T-helper 1 cell treated with Interleukin-12 subunit alpha and Interleukin-12 subunit beta and Interleukin-4 antibody, amounts not matched to agents 30 μg/mL and 1 μg/mL, for 36 hours (primary cell): ENCODE measurements around the gene GPR158.

ENCODE experiments used
- H3K27ac Mint-ChIP-seq: one replicate; pipeline ENCODE4 v1.8.0; 2021; ENCODE audit warnings: mild to moderate bottlenecking, mixed read lengths
- H3K27me3 Mint-ChIP-seq: one replicate; pipeline ENCODE4 v1.8.0; 2021; ENCODE audit warnings: low read depth, mixed read lengths
- H3K36me3 Mint-ChIP-seq: one replicate; pipeline ENCODE4 v1.8.0; 2021; ENCODE audit warnings: low read depth, mixed read lengths
- H3K4me1 Mint-ChIP-seq: one replicate; pipeline ENCODE4 v1.8.0; 2021; ENCODE audit warnings: low read depth, mixed read lengths
- H3K4me3 Mint-ChIP-seq: one replicate; pipeline ENCODE4 v1.8.0; 2021; ENCODE audit warnings: mild to moderate bottlenecking, moderate library complexity, mixed read lengths
- H3K9me3 Mint-ChIP-seq: one replicate; pipeline ENCODE4 v1.8.0; 2021; ENCODE audit warnings: mixed read lengths

GPR158 gene

DNA sequence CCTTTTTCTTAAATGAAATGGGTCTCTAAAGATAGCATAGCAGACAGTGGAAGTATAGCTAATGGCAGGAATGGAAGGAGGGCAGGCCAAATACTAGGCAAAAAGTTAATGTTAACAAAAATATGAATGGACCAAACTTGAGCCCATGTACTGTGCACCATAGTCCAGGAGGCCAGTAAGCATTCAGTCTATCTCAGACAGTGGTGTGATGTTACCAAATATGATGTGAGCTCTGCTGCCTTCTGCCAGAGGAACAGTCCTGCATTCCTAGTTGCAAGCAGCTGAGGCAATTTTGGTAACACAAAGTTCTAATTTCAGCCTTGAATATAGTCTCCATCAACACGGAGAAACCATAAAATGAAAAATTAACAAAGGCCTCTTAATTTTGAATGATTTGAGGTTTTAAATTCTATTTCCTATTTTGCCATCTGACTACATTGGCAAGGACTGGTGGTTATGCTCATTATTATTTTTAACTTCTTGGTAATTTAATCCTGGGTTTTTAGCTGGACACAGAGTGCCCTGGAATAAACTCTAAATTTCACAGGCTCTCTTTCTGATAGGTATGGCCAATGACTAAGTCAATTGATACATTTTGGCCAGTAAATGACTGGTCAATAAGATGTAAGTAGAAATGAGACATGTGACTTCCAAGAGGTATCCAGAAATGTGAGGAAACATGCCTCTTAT is 442.2 kb downstream of the GPR158 start:
- Mint-ChIP-seq H3K27me3 (no peaks in the 10 kb centered on the region), H3K36me3 (no peaks in the 10 kb centered on the region)

DNA sequence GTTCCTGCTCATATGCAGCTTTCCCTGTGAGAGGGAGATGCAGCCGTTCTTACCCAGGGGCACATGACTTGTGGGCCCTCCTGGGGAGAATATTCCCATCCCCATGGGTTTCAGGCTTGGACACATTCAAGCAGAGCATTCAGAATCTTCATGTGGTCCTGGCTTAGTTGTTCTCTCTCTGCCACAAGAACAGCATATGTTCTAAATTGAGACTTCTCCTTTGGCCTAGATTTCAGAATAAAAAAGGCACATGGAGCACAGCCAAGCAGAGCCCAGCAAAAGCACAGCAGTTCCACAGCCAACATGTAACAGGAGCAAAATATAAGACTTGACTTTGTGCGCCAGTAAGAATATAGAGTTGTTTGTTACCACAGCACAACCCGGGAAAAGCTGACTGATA is 452.8 kb downstream of the GPR158 start:
- H3K4me1 Mint-ChIP-seq = no peaks in the 10 kb centered on the region
- H3K36me3 Mint-ChIP-seq = no peaks in the 10 kb centered on the region
- H3K27ac Mint-ChIP-seq = no peak overlapping the region

More for the DNA sequence above, 442.2 kb downstream of the GPR158 start:
- Mint-ChIP-seq H3K4me1 (no peaks in the 10 kb centered on the region), H3K4me3 (no peak overlapping the region), H3K9me3 (peaks cover 4% of the 10 kb centered on the region), H3K27ac (no peak overlapping the region)

DNA sequence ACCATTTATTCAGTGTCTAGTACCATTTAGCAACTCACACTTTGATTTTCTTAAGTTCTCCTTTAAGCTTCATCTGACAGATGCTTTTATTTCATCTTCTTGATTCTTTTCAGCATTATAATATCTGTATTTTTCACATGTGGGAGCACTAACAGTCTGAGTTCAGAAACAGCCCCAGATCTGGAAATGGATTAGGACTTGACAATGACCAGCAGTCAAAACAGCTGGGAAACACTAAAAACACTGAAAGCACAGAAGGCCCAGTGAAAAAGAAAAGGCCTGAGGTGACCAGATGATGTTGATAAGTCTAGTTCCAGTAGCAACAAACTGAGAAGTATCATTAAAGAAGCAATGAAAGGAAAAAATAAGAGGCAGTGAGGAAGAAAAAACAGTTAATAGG is 454.5 kb downstream of the GPR158 start:
- H3K27me3 Mint-ChIP-seq = no peaks in the 10 kb centered on the region
- H3K9me3 Mint-ChIP-seq = no peaks in the 10 kb centered on the region
- H3K4me1 Mint-ChIP-seq = no peaks in the 10 kb centered on the region
- H3K4me3 Mint-ChIP-seq = no peak overlapping the region
- H3K36me3 Mint-ChIP-seq = no peaks in the 10 kb centered on the region
- no peak overlapping the region for H3K27ac Mint-ChIP-seq

More for the DNA sequence above, 452.8 kb downstream of the GPR158 start:
- no peaks in the 10 kb centered on the region for H3K27me3 Mint-ChIP-seq
- H3K9me3 Mint-ChIP-seq = no peaks in the 10 kb centered on the region
- H3K4me3 Mint-ChIP-seq = no peak overlapping the region

DNA sequence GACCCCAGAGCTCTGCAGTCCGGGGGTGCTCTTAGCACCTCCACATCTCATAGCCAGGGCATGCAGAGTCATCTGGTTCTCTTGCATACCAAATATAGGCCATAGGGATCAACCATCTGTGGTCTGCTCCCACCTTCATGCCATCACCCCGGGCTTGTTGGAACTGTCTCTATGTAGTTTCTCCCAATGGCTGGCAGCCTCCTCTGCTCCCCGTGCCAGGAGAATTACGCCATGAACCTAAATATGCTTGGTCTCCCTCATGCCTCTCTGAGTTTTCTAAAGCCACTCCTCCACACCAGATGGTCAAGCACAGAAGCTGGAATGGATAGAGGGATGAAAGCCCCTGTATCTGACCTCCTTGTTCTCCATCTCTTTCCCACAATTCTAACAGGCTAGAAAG is 456.7 kb downstream of the GPR158 start:
- Mint-ChIP-seq H3K27ac (no peak overlapping the region), H3K36me3 (no peaks in the 10 kb centered on the region), H3K27me3 (no peaks in the 10 kb centered on the region), H3K4me3 (no peak overlapping the region), H3K9me3 (no peaks in the 10 kb centered on the region), H3K4me1 (no peaks in the 10 kb centered on the region)

DNA sequence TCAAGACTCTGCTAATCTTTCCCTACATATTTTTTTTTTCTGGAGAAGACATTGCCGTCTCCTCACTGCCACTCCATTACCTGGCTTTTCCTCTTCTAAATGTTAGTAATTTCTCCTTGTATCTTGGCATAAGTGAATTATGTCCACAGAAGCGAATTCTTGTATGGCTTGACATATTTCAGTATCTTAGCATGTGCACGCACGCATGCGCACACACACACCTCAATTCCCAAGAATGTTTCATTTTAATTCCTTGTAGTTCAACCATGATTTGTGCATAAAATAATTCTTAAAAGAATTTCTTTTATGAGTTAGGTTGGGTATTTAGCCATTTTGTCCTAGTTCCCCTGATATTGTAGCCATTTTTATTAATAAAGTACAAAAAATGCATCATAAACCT is 458.0 kb downstream of the GPR158 start:
- Mint-ChIP-seq H3K36me3 (no peaks in the 10 kb centered on the region), H3K4me3 (no peak overlapping the region), H3K4me1 (no peaks in the 10 kb centered on the region), H3K27me3 (no peaks in the 10 kb centered on the region), H3K9me3 (no peaks in the 10 kb centered on the region), H3K27ac (no peak overlapping the region)

DNA sequence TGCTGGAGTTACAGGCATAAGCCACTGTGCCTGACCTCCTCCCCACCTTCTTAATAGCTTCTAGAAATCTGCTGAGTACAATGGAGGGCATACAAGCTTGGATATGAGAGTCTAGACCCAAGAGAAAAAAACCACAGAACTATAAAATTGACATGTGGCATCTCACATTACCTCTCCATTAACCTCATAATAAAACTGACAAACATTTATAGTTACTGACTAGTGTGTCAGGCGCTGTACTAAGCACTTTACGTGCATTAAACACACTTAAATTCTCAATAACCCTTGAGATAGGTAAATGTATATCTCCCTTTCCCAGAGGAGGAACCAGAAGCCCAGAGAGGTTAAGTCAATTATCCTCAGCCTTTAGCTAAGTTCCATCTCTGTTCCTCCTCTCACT is 458.7 kb downstream of the GPR158 start:
- Mint-ChIP-seq H3K27me3 (no peaks in the 10 kb centered on the region), H3K9me3 (no peaks in the 10 kb centered on the region), H3K4me3 (no peak overlapping the region), H3K27ac (no peak overlapping the region), H3K36me3 (no peaks in the 10 kb centered on the region), H3K4me1 (no peaks in the 10 kb centered on the region)

DNA sequence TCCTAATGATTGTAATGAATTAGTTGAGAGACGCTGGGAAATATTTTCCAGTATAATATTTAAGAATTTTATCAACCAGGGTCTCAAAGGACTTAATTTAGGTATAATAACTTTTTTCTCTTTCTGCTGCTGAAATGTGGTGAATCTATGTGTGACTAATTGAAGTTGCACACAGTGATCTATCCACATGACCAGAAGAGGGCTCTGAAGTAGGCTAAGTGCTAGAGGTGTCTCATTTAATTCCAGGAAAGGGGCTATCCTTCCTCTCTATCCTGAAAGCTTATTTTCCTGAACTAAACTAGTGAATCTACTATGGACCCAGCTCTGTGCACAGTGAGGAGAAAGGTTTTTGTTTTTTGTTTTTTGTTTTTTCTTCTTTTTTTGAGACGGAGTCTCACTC is 464.8 kb downstream of the GPR158 start:
- Mint-ChIP-seq H3K4me1 (no peaks in the 10 kb centered on the region), H3K27ac (no peak overlapping the region), H3K27me3 (no peaks in the 10 kb centered on the region), H3K9me3 (no peaks in the 10 kb centered on the region), H3K36me3 (no peaks in the 10 kb centered on the region), H3K4me3 (no peak overlapping the region)

DNA sequence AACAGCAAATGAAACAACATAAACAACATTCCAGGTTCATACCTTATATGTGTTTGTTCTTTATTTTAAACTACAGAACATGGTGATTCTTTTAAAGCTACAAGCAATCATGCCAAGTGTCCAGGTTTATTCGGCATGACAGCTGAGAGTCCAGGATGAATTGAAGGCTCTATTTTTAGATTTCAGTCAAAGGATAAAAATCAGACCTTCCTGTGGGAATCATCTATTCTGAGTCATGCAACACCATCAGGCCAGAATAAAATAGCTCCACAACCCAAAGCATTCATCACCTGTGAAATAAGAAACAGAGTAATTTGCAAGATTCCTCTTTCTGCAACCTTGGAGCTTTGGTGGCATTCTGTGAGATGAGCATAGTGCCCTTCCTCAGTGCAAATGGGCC is 466.8 kb downstream of the GPR158 start:
- no peaks in the 10 kb centered on the region for H3K9me3 Mint-ChIP-seq
- no peak overlapping the region for H3K27ac Mint-ChIP-seq
- no peaks in the 10 kb centered on the region for H3K36me3 Mint-ChIP-seq
- H3K27me3 Mint-ChIP-seq = no peaks in the 10 kb centered on the region
- no peak overlapping the region for H3K4me3 Mint-ChIP-seq
- no peaks in the 10 kb centered on the region for H3K4me1 Mint-ChIP-seq

DNA sequence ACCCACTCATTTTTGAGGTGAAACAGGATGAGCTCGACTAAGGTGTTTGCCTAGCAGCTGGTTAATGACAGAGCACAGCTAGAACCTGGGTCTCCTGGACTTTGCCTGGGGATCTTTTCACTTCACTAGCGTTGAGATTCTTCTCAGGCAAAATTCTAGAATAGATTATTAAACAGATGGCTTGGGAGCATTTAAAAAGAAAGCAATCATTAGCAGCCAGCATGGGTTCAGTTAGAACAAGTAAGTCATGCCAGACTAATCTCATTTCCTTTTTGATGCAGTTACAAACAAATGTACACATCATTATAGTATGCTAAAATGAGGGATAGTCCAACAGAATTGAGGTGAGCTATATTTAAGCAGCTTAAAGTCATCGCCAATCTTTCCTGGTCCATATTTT is 467.9 kb downstream of the GPR158 start:
- no peak overlapping the region for H3K27ac Mint-ChIP-seq
- H3K4me1 Mint-ChIP-seq = no peaks in the 10 kb centered on the region
- H3K9me3 Mint-ChIP-seq = no peaks in the 10 kb centered on the region
- no peak overlapping the region for H3K4me3 Mint-ChIP-seq
- no peaks in the 10 kb centered on the region for H3K36me3 Mint-ChIP-seq
- H3K27me3 Mint-ChIP-seq = no peaks in the 10 kb centered on the region

DNA sequence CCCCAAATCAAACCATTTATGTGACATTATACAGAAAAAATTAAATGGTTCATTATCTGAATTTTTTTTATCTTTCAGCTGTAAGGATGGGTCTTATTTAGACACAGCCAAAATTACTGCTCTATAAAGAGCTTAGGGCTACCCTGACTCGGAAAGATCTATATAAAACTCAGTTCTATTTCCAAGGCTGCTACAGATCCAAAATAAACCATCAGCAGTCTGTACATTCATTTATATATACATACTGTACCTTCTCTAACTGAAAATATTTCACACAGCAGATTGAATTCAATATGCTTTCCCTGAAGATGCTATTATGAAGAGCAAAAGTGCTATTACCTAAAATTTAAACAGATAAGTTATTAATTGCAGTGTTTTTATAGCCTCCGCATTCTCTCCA is 471.6 kb downstream of the GPR158 start:
- H3K4me3 Mint-ChIP-seq = no peak overlapping the region
- H3K27ac Mint-ChIP-seq = no peak overlapping the region
- no peaks in the 10 kb centered on the region for H3K27me3 Mint-ChIP-seq
- H3K4me1 Mint-ChIP-seq = no peaks in the 10 kb centered on the region
- no peaks in the 10 kb centered on the region for H3K9me3 Mint-ChIP-seq
- no peaks in the 10 kb centered on the region for H3K36me3 Mint-ChIP-seq

DNA sequence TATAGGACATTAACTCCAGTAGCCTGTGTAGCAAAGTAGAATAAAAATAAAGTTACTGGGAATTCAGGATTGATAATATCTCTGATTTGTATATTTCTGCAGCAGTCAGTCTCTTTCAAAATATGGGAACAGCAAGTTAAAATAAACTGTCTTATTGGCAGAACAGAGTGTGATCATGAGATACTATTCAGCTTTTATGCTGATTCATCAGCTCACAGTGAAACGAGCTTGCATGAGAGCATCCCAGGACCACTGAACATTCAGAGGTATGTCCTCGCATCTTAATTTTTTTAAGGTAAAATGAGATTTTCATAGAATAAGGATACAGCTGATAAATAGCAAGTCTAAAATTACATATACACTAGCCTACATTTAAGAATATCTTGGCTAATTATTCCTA is 476.7 kb downstream of the GPR158 start:
- Mint-ChIP-seq H3K4me3 (no peak overlapping the region), H3K36me3 (no peaks in the 10 kb centered on the region), H3K27ac (no peak overlapping the region), H3K27me3 (no peaks in the 10 kb centered on the region), H3K9me3 (no peaks in the 10 kb centered on the region), H3K4me1 (no peaks in the 10 kb centered on the region)
